Raji (cell line): ENCODE data around the gene MSMP.

Source experiments
- POLR2A ChIP-seq: IDR thresholded peaks from 2 replicates; pipeline ENCODE4 v1.6.1; 2011; ENCODE audit warnings: low read depth, low read length, control low read depth; ENCODE audit not compliant: insufficient read depth

The MSMP gene

DNA sequence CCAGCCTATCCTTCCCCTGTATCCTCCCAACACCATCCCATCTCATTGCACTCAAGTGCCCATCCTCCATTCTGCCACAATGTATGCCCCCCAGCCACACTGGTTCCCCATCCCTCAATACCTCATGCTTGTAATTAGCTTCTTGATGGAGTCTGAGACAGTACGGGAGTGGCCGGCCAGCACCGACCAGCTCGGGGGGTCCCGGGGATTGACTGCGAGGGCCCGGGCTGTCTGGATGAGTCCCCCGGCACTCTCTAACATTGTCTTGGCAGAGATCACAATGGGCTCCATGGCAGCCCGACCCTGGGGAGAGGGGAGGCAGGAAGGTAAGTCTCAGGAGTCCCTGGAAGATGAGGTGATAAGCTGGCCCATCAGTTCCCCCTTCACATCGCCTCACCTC, 47.1 kb downstream of the MSMP start:
- TF ChIP-seq POLR2A: no peak

DNA sequence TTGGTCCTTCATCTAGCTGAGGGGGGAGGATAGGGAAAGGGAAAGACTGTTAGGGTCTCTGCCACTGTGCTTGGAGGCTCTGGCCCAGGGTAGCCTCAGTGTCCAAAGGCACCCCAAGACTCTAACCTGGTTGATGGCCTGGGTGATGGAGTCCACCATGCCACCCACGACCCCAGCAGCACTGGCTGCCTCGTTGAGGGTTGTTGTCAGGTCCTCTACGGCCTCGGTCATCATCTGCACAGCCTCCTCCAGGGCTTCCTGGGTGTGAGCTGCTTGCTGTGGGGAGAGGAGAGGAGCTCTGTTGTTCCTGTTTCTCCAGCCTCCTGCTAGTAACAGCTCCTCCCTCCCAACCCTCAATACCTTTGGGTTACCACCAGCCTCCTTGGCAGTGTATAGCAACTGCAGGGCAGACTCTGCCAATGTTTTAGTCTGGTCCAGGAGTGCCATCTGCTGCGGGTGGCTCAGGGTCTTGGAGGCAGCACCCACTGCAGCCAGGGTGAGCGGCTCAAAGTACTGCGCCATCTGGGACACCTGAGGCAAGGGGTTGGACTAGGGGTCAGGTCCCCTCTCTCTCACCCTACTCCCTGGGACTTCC, 48.1 kb downstream of the MSMP start:
- TF ChIP-seq POLR2A: no peak

DNA sequence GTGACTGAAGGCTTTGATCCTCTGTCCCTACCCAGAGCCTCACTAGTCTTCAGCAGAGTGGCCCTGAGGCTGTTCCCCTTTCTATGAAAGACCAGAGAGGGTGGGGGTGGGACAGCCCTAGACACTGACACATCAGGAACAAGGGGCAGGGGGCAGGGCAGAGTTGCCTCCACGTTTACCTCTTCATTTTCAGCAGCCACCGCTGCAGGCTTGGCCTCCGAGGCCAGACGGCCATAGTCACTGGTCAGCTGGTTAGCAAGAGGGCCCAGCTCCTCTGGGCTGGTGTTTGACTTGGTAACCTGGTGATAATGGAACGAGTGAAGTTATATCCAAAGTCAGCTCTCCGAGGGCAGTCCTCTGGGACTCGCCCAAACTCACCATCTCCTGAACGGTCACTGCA, 48.7 kb downstream of the MSMP start:
- no peak for TF ChIP-seq POLR2A

DNA sequence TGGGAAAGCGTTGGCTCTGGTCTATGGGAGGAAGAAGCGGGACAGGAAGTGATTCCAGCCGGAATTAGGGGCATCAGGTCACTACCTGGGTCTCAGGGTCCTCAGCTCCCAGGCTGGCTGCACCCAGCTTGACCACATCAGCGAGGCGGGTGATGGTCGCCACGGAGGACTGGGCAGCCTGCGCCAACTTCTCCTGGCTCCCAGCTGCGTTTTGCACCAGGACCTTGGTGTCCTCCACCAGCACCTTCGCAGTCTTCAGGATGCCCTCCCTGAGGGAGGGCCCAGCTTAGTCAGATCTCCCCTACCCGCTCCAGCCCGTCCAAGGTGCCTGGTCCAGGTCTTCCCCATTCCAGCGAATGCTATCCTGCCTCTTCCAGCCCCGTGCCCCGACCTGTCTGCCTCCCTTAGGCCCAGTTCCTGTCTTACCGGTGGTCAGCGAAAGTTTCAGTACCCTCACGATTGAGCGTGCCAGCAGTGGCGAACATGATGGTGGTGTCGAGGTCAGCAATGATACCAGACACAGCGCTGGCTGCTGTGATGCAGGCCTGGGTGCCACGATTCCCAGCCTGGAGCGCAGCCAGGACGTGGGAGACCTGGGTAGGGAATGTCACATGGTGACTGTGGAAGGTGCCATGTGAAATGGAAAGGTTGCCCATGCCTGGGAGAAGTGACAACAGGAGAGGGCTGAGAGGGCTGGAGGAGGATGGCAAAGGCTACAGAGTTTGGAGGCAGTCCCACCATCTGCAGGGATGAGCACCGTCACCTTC, 50.0 kb downstream of the MSMP start:
- no peak for TF ChIP-seq POLR2A
